Fibroblast of lung (primary cell): ENCODE data around the gene ACTL6B.

Source experiments
- CTCF ChIP-seq, 2 donors: IDR thresholded peaks in 1 of 2; conservative IDR thresholded peaks in 1 of 2; 1 replicate in 1 of 2; 2 replicates in 1 of 2; pipeline ENCODE4 v1.5.1; 2011 to 2012; ENCODE audit warnings: low read length in 2 of 2, control low read depth in 1 of 2, inconsistent platforms in 1 of 2, low read depth in 1 of 2, mild to moderate bottlenecking in 1 of 2
- EZH2 ChIP-seq: IDR thresholded peaks from 2 replicates; pipeline ENCODE4 v1.5.1; 2012; ENCODE audit warnings: low read length, control low read depth, mild to moderate bottlenecking; ENCODE audit errors: missing control alignments

- TF ChIP-seq EZH2: no peak
- TF ChIP-seq CTCF (conservative IDR thresholded peaks at IDR 0.05 in 1 of 2, IDR thresholded peaks at IDR 0.05 in 1 of 2; ENCODE audit: low read depth in 1 of 2, low read length in 2 of 2): no peak
Measured at GRCh38 chr7:100689230-100690135, 33.2 kb upstream of the ACTL6B start.
